Trophoblast cell (in vitro differentiated cells and primary cell): ENCODE results near the gene HELQ.

Source experiments
- DNase-seq, 2 donors: peaks; one replicate each; pipeline ENCODE4 v3.0.0-alpha.2; 2016
- H2AFZ ChIP-seq: 2 replicates; pipeline ENCODE4 v1.6.1; 2013; ENCODE audit warnings: low read length, moderate library complexity, mild to moderate bottlenecking; ENCODE audit not compliant: insufficient read depth, poor library complexity
- H2AK5ac ChIP-seq: 2 replicates; pipeline ENCODE4 v1.6.1; 2013; ENCODE audit warnings: mild to moderate bottlenecking, low read length
- H2BK120ac ChIP-seq: 2 replicates; pipeline ENCODE4 v1.6.1; 2013; ENCODE audit warnings: low read length, mild to moderate bottlenecking, moderate library complexity; ENCODE audit not compliant: insufficient read depth, poor library complexity
- H2BK12ac ChIP-seq: 2 replicates; pipeline ENCODE4 v1.6.1; 2013; ENCODE audit warnings: mild to moderate bottlenecking, low read length, moderate library complexity
- H2BK5ac ChIP-seq: 2 replicates; pipeline ENCODE4 v1.6.1; 2013; ENCODE audit warnings: low read length, low read depth, moderate library complexity, mild to moderate bottlenecking; ENCODE audit not compliant: poor library complexity
- H3K14ac ChIP-seq: 2 replicates; pipeline ENCODE4 v1.6.1; 2013; ENCODE audit warnings: mild to moderate bottlenecking, low read length
- H3K18ac ChIP-seq: 2 replicates; pipeline ENCODE4 v1.6.1; 2013; ENCODE audit warnings: mild to moderate bottlenecking, low read length
- H3K23ac ChIP-seq: 2 replicates; pipeline ENCODE4 v1.6.1; 2013; ENCODE audit warnings: low read length
- H3K27ac ChIP-seq: 2 replicates; pipeline ENCODE4 v1.5.1; 2013; ENCODE audit warnings: low read depth, mild to moderate bottlenecking, inconsistent platforms, low read length, moderate library complexity
- H3K27me3 ChIP-seq: 2 replicates; pipeline ENCODE4 v1.6.1; 2013; ENCODE audit warnings: inconsistent platforms, mild to moderate bottlenecking, low read length, moderate library complexity; ENCODE audit not compliant: insufficient read depth
- H3K36me3 ChIP-seq, 2 experiments: 1 replicate in 1 of 2; 2 replicates in 1 of 2; pipeline ENCODE4 v1.6.1; 2013; ENCODE audit warnings: low read length in 2 of 2, mild to moderate bottlenecking in 2 of 2, moderate library complexity in 1 of 2; ENCODE audit not compliant: insufficient read depth in 2 of 2, control insufficient read depth in 1 of 2
- H3K4ac ChIP-seq: 2 replicates; pipeline ENCODE4 v1.6.1; 2013; ENCODE audit warnings: low read depth, mild to moderate bottlenecking, low read length, moderate library complexity
- H3K4me1 ChIP-seq, 2 experiments: 1 replicate in 1 of 2; 2 replicates in 1 of 2; pipeline ENCODE4 v1.6.1; 2013; ENCODE audit warnings: low read length in 2 of 2, mild to moderate bottlenecking in 2 of 2, moderate library complexity in 1 of 2; ENCODE audit not compliant: insufficient read depth in 2 of 2, control insufficient read depth in 1 of 2
- H3K4me2 ChIP-seq: 2 replicates; pipeline ENCODE4 v1.6.1; 2013; ENCODE audit warnings: inconsistent platforms, mild to moderate bottlenecking, low read length, moderate library complexity
- H3K4me3 ChIP-seq: 2 replicates; pipeline ENCODE4 v1.5.1; 2013; ENCODE audit warnings: mild to moderate bottlenecking, low read depth, low read length, inconsistent platforms
- H3K79me1 ChIP-seq: one replicate; pipeline ENCODE4 v1.6.1; 2013; ENCODE audit warnings: low read length
- H3K79me2 ChIP-seq: 2 replicates; pipeline ENCODE4 v1.6.1; 2013; ENCODE audit warnings: low read length, mild to moderate bottlenecking; ENCODE audit not compliant: control insufficient read depth, insufficient read depth, poor library complexity
- H3K9ac ChIP-seq: 2 replicates; pipeline ENCODE4 v1.6.1; 2013; ENCODE audit warnings: mild to moderate bottlenecking, low read length
- H3K9me3 ChIP-seq: 2 replicates; pipeline ENCODE4 v1.6.1; 2013; ENCODE audit warnings: low read depth, mild to moderate bottlenecking, control low read depth, inconsistent platforms, low read length; ENCODE audit not compliant: insufficient read depth
- H4K12ac ChIP-seq: 2 replicates; pipeline ENCODE4 v1.6.1; 2013; ENCODE audit warnings: low read depth, mild to moderate bottlenecking, low read length, moderate library complexity
- H4K8ac ChIP-seq: 2 replicates; pipeline ENCODE4 v1.6.1; 2013; ENCODE audit warnings: low read depth, mild to moderate bottlenecking, low read length, moderate library complexity
- H4K91ac ChIP-seq: one replicate; pipeline ENCODE4 v1.6.1; 2013; ENCODE audit warnings: low read depth, mild to moderate bottlenecking, low read length, moderate library complexity
- WGBS: extraction: QIAGEN DNeasy Blood & Tissue Kit; methylation state at CpG from one replicate; pipeline ENCODE4 v1.1.7; 2013; ENCODE audit warnings: missing lambda C conversion rate; ENCODE audit not compliant: insufficient read length, insufficient coverage; ENCODE audit errors: extremely low coverage; 5-methylcytosine and 5-hydroxymethylcytosine counted together

HELQ gene

GRCh38 chr4:83382850-83383249, 72.8 kb downstream of the HELQ start:
- H2BK5ac ChIP-seq = no peak overlapping the region
- H3K4me1 ChIP-seq = peaks cover 4 to 9% of the 10 kb centered on the region in 2 experiments
- H3K9ac ChIP-seq = no peak overlapping the region
- no peak overlapping the region for H3K23ac ChIP-seq
- H3K18ac ChIP-seq = no peak overlapping the region
- H4K12ac ChIP-seq = no peak overlapping the region
- no peak overlapping the region for H3K27ac ChIP-seq
- no peaks in the 10 kb centered on the region for H3K27me3 ChIP-seq
- no peak overlapping the region for H3K4ac ChIP-seq
- peaks cover 0 to 4% of the 10 kb centered on the region in 2 experiments for H3K36me3 ChIP-seq
- no peak overlapping the region for H2BK12ac ChIP-seq
- H3K9me3 ChIP-seq = peaks cover 9% of the 10 kb centered on the region
- no peak overlapping the region for H4K8ac ChIP-seq
- no peak overlapping the region for H2AFZ ChIP-seq
- no peak overlapping the region for H3K14ac ChIP-seq
- no peaks in the 10 kb centered on the region for H3K79me2 ChIP-seq
- H3K4me3 ChIP-seq = no peak overlapping the region
- WGBS = no CpG with 5 or more reads among the region's 2 CpGs
- no peak for DNase-seq
- no peak overlapping the region for H2AK5ac ChIP-seq
- no peak overlapping the region for H3K4me2 ChIP-seq
- peaks cover 2% of the 10 kb centered on the region for H3K79me1 ChIP-seq
- no peak overlapping the region for H2BK120ac ChIP-seq
- H4K91ac ChIP-seq = no peak overlapping the region

- H3K79me1 ChIP-seq = no peaks in the 10 kb centered on the region
- H3K4me2 ChIP-seq = no peak overlapping the region
- H4K8ac ChIP-seq = no peak overlapping the region
- H3K18ac ChIP-seq = no peak overlapping the region
- H3K9ac ChIP-seq = no peak overlapping the region
- H2BK12ac ChIP-seq = no peak overlapping the region
- H4K91ac ChIP-seq = no peak overlapping the region
- no peaks in the 10 kb centered on the region for H3K79me2 ChIP-seq
- H3K27me3 ChIP-seq = no peaks in the 10 kb centered on the region
- H3K4ac ChIP-seq = no peak overlapping the region
- H3K27ac ChIP-seq = no peak overlapping the region
- no peak overlapping the region for H3K4me3 ChIP-seq
- no peak overlapping the region for H2BK5ac ChIP-seq
- no peak overlapping the region for H3K23ac ChIP-seq
- H3K14ac ChIP-seq = no peak overlapping the region
- peaks cover 3 to 4% of the 10 kb centered on the region in 2 experiments for H3K4me1 ChIP-seq
- no peak overlapping the region for H2AK5ac ChIP-seq
- WGBS = no CpG with 5 or more reads among the region's 4 CpGs
- DNase-seq = peak; percentile 5 to 22
- peaks cover 0 to 4% of the 10 kb centered on the region in 2 experiments for H3K36me3 ChIP-seq
- H4K12ac ChIP-seq = no peak overlapping the region
- H2BK120ac ChIP-seq = no peak overlapping the region
- H2AFZ ChIP-seq = no peak overlapping the region
- peaks cover 10% of the 10 kb centered on the region for H3K9me3 ChIP-seq
These were observed 74.5 kb downstream of the HELQ start for GRCh38 chr4:83381173-83381572.

DNA sequence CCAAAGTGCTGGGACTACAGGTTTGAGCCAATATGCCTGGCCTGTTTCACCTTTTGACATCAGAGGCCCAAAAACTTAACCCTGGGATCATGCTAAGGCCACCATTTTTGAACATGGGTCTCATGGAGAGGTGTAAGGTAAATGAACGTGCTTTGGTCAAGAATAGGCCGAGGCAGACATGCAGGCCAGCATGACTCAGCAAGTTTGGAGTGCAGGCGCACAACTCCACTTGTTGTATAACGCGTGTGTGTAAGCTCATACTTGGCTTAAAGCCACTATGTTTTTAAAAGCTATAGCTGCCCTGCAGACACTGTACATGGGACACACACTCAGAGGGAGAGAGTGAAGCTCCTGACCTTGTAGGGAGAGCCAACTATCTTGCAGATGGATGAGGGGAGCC, 77.2 kb downstream of the HELQ start:
- H3K79me2 ChIP-seq = no peaks in the 10 kb centered on the region
- H3K9ac ChIP-seq = no peak overlapping the region
- H3K27ac ChIP-seq = no peak overlapping the region
- no peak overlapping the region for H3K4me2 ChIP-seq
- H3K4me1 ChIP-seq = peaks cover 3 to 4% of the 10 kb centered on the region in 2 experiments
- no CpG with 5 or more reads among the region's 5 CpGs for WGBS
- H2AFZ ChIP-seq = no peak overlapping the region
- H3K14ac ChIP-seq = no peak overlapping the region
- H3K36me3 ChIP-seq = peaks cover 0 to 4% of the 10 kb centered on the region in 2 experiments
- no peak overlapping the region for H3K4ac ChIP-seq
- H2BK12ac ChIP-seq = no peak overlapping the region
- H3K23ac ChIP-seq = no peak overlapping the region
- no peak overlapping the region for H4K12ac ChIP-seq
- DNase-seq = no peak
- H2BK120ac ChIP-seq = no peak overlapping the region
- H3K4me3 ChIP-seq = no peak overlapping the region
- no peaks in the 10 kb centered on the region for H3K79me1 ChIP-seq
- H3K27me3 ChIP-seq = no peaks in the 10 kb centered on the region
- H3K18ac ChIP-seq = no peak overlapping the region
- no peak overlapping the region for H4K91ac ChIP-seq
- H4K8ac ChIP-seq = no peak overlapping the region
- peaks cover 10% of the 10 kb centered on the region for H3K9me3 ChIP-seq
- no peak overlapping the region for H2AK5ac ChIP-seq
- H2BK5ac ChIP-seq = no peak overlapping the region

GRCh38 chr4:83372931-83373330, 82.7 kb downstream of the HELQ start:
- H2BK120ac ChIP-seq = no peak overlapping the region
- no peaks in the 10 kb centered on the region for H3K36me3 ChIP-seq
- H3K18ac ChIP-seq = no peak overlapping the region
- no peak for DNase-seq
- no peak overlapping the region for H4K12ac ChIP-seq
- H2AFZ ChIP-seq = no peak overlapping the region
- H3K14ac ChIP-seq = no peak overlapping the region
- H2BK5ac ChIP-seq = no peak overlapping the region
- WGBS = no CpG with 5 or more reads among the region's 1 CpG
- no peaks in the 10 kb centered on the region for H3K4me1 ChIP-seq
- H4K91ac ChIP-seq = no peak overlapping the region
- no peaks in the 10 kb centered on the region for H3K79me1 ChIP-seq
- no peak overlapping the region for H3K4me2 ChIP-seq
- H3K4me3 ChIP-seq = no peak overlapping the region
- H3K27ac ChIP-seq = no peak overlapping the region
- H2BK12ac ChIP-seq = no peak overlapping the region
- no peak overlapping the region for H2AK5ac ChIP-seq
- no peak overlapping the region for H3K4ac ChIP-seq
- no peaks in the 10 kb centered on the region for H3K27me3 ChIP-seq
- H4K8ac ChIP-seq = no peak overlapping the region
- peaks cover 5% of the 10 kb centered on the region for H3K9me3 ChIP-seq
- no peak overlapping the region for H3K23ac ChIP-seq
- H3K9ac ChIP-seq = no peak overlapping the region
- no peaks in the 10 kb centered on the region for H3K79me2 ChIP-seq
